ENCODE measurements around the gene INPP5F. TPM values are rescaled to one million over a fixed set of nuclear protein-coding genes. Genes with fewer than 3 reads are reported as not detected.

Gene INPP5F
- polyA plus RNA-seq, 1 donor (not counting 4 experiments of a cell fraction or from before 2014, with no cell fraction given), result 21.1 TPM

DNA sequence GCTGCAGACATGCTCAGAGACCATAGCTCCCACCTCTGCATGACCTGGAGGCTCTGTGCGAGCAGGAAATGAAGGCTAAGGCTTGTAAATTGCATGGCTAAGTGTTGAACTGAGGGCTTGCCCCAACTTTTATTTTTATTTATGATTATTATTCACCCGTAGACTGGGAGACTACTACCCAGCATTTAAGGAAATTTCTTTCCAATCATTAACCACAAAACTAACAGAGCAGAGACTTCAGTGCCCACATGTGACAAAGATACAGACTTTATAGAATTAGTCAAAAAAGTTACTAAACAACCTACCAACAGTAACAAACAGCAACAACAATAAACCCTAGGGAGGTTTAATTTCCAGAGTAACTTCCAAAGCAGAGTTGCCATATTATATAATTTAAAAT lies 107.1 kb downstream of the INPP5F start:
- Histone ChIP-seq H3K4me1 (ENCODE audit: control insufficient read depth, extremely low read depth, insufficient read depth, low read length) (no peaks in the 10 kb centered on the region), H3K4me2 (ENCODE audit: control insufficient read depth, extremely low read depth, insufficient read depth, low read depth, low read length) (no peak overlapping the region), H3K9me1 (ENCODE audit: control insufficient read depth, extremely low read depth, insufficient read depth, low read length) (peaks cover 3% of the 10 kb centered on the region), H2AFZ (ENCODE audit: control insufficient read depth, low read length) (no peak overlapping the region), H4K20me1 (ENCODE audit: control insufficient read depth, extremely low read depth, insufficient read depth, low read length) (no peaks in the 10 kb centered on the region), H3K27me3 (ENCODE audit: control insufficient read depth, extremely low read depth, insufficient read depth, low read length) (no peaks in the 10 kb centered on the region), H3K9ac (ENCODE audit: control insufficient read depth, extremely low read depth, insufficient read depth, low read length) (no peak overlapping the region), H3K9me3 (ENCODE audit: control insufficient read depth, low read depth, low read length) (no peaks in the 10 kb centered on the region), H3K27ac (ENCODE audit: control insufficient read depth, insufficient read depth, low read length) (no peak overlapping the region), H3K79me2 (ENCODE audit: control insufficient read depth, insufficient read depth, low read length) (no peaks in the 10 kb centered on the region), H3K4me3 (ENCODE audit: control insufficient read depth in 2 of 3, extremely low read depth in 1 of 3, insufficient read depth in 2 of 3, low read depth in 1 of 3, low read length in 3 of 3) (no peak overlapping the region), H3K36me3 (ENCODE audit: control insufficient read depth in 2 of 2, extremely low read depth in 1 of 2, insufficient read depth in 2 of 2, low read length in 2 of 2) (peaks cover 19 to 40% of the 10 kb centered on the region in 2 experiments)
- dilution Hi-C loops (cut with MboI; ENCODE audit: extremely low pct_ligation_motif_present, low sequenced_read_pairs), result no loop called here
- no peak for FAIRE-seq
- no peak for TF ChIP-seq EZH2 (IDR thresholded peaks at IDR 0.05; ENCODE audit: low read length)
- TF ChIP-seq, protein P1, sequence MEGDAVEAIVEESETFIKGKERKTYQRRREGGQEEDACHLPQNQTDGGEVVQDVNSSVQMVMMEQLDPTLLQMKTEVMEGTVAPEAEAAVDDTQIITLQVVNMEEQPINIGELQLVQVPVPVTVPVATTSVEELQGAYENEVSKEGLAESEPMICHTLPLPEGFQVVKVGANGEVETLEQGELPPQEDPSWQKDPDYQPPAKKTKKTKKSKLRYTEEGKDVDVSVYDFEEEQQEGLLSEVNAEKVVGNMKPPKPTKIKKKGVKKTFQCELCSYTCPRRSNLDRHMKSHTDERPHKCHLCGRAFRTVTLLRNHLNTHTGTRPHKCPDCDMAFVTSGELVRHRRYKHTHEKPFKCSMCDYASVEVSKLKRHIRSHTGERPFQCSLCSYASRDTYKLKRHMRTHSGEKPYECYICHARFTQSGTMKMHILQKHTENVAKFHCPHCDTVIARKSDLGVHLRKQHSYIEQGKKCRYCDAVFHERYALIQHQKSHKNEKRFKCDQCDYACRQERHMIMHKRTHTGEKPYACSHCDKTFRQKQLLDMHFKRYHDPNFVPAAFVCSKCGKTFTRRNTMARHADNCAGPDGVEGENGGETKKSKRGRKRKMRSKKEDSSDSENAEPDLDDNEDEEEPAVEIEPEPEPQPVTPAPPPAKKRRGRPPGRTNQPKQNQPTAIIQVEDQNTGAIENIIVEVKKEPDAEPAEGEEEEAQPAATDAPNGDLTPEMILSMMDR (optimal IDR thresholded peaks at IDR 0.05 in 1 of 3, IDR thresholded peaks at IDR 0.05 in 1 of 3, conservative IDR thresholded peaks at IDR 0.05 in 1 of 3; ENCODE audit: extremely low read depth in 1 of 3, insufficient read depth in 2 of 3, low read length in 3 of 3), result no peak
- no peak for DNase-seq (ENCODE audit: low read depth, low spot score)

DNA sequence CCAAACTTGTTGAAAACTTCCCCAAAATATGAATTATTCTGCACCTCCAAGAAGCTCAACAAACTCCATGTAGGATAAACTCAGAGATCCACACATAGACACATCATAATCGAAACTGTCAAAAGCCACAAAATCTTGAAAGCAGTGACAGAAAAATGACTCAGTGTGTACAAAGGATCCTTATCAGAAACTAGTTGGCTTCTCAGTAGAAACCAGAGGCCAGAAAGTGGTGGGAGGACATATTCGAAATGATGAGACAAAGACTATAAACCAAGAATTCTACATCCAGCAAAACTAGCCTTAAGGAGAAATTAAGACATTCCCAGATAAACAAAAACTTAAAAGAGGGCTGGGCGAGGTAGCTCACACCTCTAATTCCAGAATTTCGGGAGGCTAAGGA lies 108.3 kb downstream of the INPP5F start:
- H2AFZ ChIP-seq (ENCODE audit: control insufficient read depth, low read length), result no peak overlapping the region
- H3K36me3 ChIP-seq (ENCODE audit: control insufficient read depth in 2 of 2, extremely low read depth in 1 of 2, insufficient read depth in 2 of 2, low read length in 2 of 2), result peaks cover 19 to 38% of the 10 kb centered on the region in 2 experiments
- TF ChIP-seq EZH2 (IDR thresholded peaks at IDR 0.05; ENCODE audit: low read length), result no peak
- TF ChIP-seq, protein P1 (optimal IDR thresholded peaks at IDR 0.05 in 1 of 3, IDR thresholded peaks at IDR 0.05 in 1 of 3, conservative IDR thresholded peaks at IDR 0.05 in 1 of 3; ENCODE audit: extremely low read depth in 1 of 3, insufficient read depth in 2 of 3, low read length in 3 of 3), result no peak
- no peaks in the 10 kb centered on the region for H3K4me1 ChIP-seq (ENCODE audit: control insufficient read depth, extremely low read depth, insufficient read depth, low read length)
- H3K27ac ChIP-seq (ENCODE audit: control insufficient read depth, insufficient read depth, low read length), result no peak overlapping the region
- H4K20me1 ChIP-seq (ENCODE audit: control insufficient read depth, extremely low read depth, insufficient read depth, low read length), result no peaks in the 10 kb centered on the region
- H3K9me1 ChIP-seq (ENCODE audit: control insufficient read depth, extremely low read depth, insufficient read depth, low read length), result peaks cover 3% of the 10 kb centered on the region
- H3K9me3 ChIP-seq (ENCODE audit: control insufficient read depth, low read depth, low read length), result no peaks in the 10 kb centered on the region
- dilution Hi-C loops (cut with MboI; ENCODE audit: extremely low pct_ligation_motif_present, low sequenced_read_pairs), result no loop called here
- no peak overlapping the region for H3K4me2 ChIP-seq (ENCODE audit: control insufficient read depth, extremely low read depth, insufficient read depth, low read depth, low read length)
- H3K79me2 ChIP-seq (ENCODE audit: control insufficient read depth, insufficient read depth, low read length), result no peaks in the 10 kb centered on the region
- FAIRE-seq, result no peak
- no peak overlapping the region for H3K9ac ChIP-seq (ENCODE audit: control insufficient read depth, extremely low read depth, insufficient read depth, low read length)
- no peaks in the 10 kb centered on the region for H3K27me3 ChIP-seq (ENCODE audit: control insufficient read depth, extremely low read depth, insufficient read depth, low read length)
- no peak overlapping the region for H3K4me3 ChIP-seq (ENCODE audit: control insufficient read depth in 2 of 3, extremely low read depth in 1 of 3, insufficient read depth in 2 of 3, low read depth in 1 of 3, low read length in 3 of 3)
- no peak for DNase-seq (ENCODE audit: low read depth, low spot score)
